ENCODE measurements around the gene CENPX. TPM values are rescaled to one million over a fixed set of nuclear protein-coding genes. Genes with fewer than 3 reads are reported as not detected.

The CENPX gene
- total RNA-seq, 1 experiment from 2014 or later: 187 TPM

DNA sequence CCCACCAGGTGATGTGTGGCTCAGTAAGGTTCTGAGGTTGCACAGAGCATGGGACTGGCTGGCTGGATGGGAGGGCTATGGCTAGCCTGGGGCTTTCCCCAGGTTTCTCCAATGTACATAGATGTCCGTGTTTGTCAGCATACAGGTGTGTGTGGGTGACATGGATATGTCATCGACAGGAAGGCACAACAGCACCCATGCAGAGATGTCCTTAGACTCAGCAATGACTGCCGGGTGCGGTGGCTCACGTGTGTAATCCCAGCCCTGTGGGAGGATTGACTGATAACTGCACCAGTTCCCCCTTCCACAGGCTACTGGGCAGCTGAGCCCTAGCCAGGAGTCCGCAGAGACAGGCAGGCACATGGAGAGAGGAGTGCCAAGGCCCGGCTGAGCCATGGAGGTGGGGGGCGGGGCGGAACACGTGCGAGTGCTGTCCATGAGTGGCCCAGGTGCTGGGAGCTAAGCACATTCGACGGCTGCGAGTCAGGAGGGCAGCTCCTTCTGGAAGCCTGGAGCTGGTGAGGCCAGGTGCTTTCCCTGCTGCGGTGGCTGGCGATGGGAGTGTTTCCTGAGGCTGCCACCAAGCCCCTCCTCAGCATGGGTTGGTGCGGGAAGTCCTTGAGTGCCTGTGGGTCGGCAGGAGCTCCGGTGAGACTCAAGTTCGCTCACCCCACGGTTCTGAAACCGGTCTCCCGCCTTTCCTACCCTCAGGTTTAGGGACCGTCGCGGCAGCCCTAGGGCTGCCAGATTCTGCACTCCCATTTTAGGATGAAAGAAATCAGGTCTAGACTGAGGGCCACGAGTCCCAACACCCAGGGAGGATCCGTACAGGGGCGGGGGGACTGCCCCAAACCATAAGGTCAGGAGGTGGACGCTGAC, 46.1 kb downstream of the CENPX start:
- Histone ChIP-seq H3K4me1 (ENCODE audit: control insufficient read depth, insufficient read depth, low read length) (peaks cover 10% of the 10 kb centered on the region), H3K9me3 (ENCODE audit: control insufficient read depth, insufficient read depth, low read depth, low read length) (peaks cover 5% of the 10 kb centered on the region; the same call in 1 of the 2 replicates), H3K36me3 (ENCODE audit: control insufficient read depth, insufficient read depth, low read length) (no peaks in the 10 kb centered on the region), H3K4me3 (ENCODE audit: low read depth in 2 of 2, low read length in 2 of 2) (peak overlapping the region; percentile 76 to 87), H3K27ac (ENCODE audit: low read length) (peak overlapping the region; percentile 93), H3K27me3 (ENCODE audit: control insufficient read depth, insufficient read depth, low read length) (no peaks in the 10 kb centered on the region)
- TF ChIP-seq REST (IDR thresholded peaks at IDR 0.05; ENCODE audit: insufficient read depth in 1 of 2, low read depth in 2 of 2, low read length in 1 of 2): no peak
- no peak for TF ChIP-seq POLR2AphosphoS5 (IDR thresholded peaks at IDR 0.05; ENCODE audit: low read depth, low read length)
- TF ChIP-seq SIN3A (IDR thresholded peaks at IDR 0.05; ENCODE audit: borderline replicate concordance, insufficient read depth, low read depth, low read length): no peak
- TF ChIP-seq, protein P1, sequence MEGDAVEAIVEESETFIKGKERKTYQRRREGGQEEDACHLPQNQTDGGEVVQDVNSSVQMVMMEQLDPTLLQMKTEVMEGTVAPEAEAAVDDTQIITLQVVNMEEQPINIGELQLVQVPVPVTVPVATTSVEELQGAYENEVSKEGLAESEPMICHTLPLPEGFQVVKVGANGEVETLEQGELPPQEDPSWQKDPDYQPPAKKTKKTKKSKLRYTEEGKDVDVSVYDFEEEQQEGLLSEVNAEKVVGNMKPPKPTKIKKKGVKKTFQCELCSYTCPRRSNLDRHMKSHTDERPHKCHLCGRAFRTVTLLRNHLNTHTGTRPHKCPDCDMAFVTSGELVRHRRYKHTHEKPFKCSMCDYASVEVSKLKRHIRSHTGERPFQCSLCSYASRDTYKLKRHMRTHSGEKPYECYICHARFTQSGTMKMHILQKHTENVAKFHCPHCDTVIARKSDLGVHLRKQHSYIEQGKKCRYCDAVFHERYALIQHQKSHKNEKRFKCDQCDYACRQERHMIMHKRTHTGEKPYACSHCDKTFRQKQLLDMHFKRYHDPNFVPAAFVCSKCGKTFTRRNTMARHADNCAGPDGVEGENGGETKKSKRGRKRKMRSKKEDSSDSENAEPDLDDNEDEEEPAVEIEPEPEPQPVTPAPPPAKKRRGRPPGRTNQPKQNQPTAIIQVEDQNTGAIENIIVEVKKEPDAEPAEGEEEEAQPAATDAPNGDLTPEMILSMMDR (IDR thresholded peaks at IDR 0.05): no peak
- TF ChIP-seq TCF7L2 (IDR thresholded peaks at IDR 0.05; ENCODE audit: low read depth, low read length): no peak
- TSS peak; percentile 80 for BruUV-seq (replicated peaks)
- CTCF ChIA-PET: no interaction called here
- intact Hi-C loops (cut with micrococcal nuclease; ENCODE audit: unreplicated experiment): no loop called here
- DNase-seq (ENCODE audit: low read depth, low spot score) (no peak), ATAC-seq (peak; percentile 26)
- POLR2A ChIA-PET: interaction anchor here (0.5 to 0.6 kb wide), 2 partner anchors 12 to 297 kb away, joined by 3 to 6 read pairs; partner anchors contain the start of gene CSNK1D
- in situ Hi-C loops (cut with HindIII; ENCODE audit: low pct_unique_long_range_greater_than_20kb, low sequenced_read_pairs): no loop called here

DNA sequence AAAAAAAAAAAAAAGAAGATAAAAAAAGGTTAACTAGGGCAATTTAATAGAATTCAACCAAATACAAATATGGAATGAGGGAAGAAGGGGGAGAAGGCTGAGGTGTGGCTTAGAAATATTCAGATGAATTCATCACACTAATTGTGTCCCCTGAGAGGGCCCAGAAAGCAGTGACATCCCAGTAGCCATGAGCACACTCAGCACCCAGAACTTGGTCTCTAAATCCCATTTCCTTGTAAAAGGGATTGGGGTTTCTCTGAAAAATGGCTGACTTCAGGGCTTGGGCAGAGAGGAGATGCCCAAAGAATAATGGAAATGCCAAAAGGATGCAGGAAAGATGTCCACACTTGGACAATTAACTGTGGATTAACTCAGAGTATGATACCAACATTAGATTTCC, 49.2 kb downstream of the CENPX start:
- H3K27me3 ChIP-seq (ENCODE audit: control insufficient read depth, insufficient read depth, low read length): no peaks in the 10 kb centered on the region
- CTCF ChIA-PET: no interaction called here
- TF ChIP-seq SIN3A (IDR thresholded peaks at IDR 0.05; ENCODE audit: borderline replicate concordance, insufficient read depth, low read depth, low read length): no peak
- no peak overlapping the region for H3K27ac ChIP-seq (ENCODE audit: low read length)
- DNase-seq (ENCODE audit: low read depth, low spot score): no peak
- in situ Hi-C loops (cut with HindIII; ENCODE audit: low pct_unique_long_range_greater_than_20kb, low sequenced_read_pairs): no loop called here
- no peaks in the 10 kb centered on the region for H3K36me3 ChIP-seq (ENCODE audit: control insufficient read depth, insufficient read depth, low read length)
- no peak for ATAC-seq
- BruUV-seq (replicated peaks): no TSS peak
- POLR2A ChIA-PET: no interaction called here
- H3K9me3 ChIP-seq (ENCODE audit: control insufficient read depth, insufficient read depth, low read depth, low read length): peaks cover 5% of the 10 kb centered on the region; the same call in 1 of the 2 replicates
- H3K4me1 ChIP-seq (ENCODE audit: control insufficient read depth, insufficient read depth, low read length): peaks cover 5% of the 10 kb centered on the region
- no peak overlapping the region for H3K4me3 ChIP-seq (ENCODE audit: low read depth in 2 of 2, low read length in 2 of 2)
- intact Hi-C loops (cut with micrococcal nuclease; ENCODE audit: unreplicated experiment): no loop called here
